ENCODE measurements around the gene ARF3.

ARF3 gene

DNA sequence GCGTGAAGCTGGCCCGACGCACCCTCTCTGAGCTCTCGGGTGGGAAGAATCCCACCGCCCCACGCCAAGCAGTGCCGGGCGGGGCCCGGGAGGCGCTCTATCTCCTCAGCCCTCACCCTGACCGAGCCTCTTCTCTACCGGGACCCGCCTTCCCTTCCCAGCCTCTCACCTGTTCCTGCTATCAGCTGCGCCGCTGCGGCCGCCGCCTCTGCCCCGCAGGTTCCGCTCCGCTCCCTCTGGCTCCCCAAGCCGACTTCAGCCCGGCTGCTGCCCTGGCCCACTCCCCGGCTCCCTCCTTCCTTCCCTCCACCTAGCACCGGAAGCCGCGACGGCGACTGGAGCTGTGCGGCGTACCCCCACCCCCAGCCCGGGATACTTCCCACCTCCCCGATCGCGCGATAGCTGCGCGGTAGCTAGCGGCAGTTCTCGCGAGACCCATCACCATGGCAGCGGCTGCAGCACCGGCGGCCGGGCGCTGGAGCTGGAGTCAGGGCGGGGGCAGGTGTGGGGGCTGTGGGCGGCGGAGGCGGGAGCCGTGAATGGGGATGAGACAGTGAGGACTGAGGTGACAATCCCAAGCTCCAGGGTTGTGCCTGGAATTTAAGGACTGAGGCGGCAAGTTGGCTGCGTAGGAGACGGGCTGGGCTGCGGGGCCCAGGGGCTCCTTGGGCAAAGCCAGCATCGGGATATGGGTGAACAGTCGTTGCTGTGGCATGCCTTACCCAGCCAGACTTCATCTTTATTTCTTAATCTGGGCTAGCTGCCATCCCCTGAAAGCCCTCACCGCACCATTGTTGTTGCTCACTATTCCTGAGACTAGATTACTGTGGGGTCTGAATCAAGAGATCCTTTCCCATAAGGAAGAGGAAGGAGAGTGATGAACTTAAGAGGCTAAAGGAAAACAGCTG is at the start of gene ARF3:
Gene ARF3 (minus strand): TSS at position 347 of the 908 bp plus-strand sequence. CDS start 16,392 bp downstream, outside the sequence.
- peak; percentile 86 for DNase-seq

DNA sequence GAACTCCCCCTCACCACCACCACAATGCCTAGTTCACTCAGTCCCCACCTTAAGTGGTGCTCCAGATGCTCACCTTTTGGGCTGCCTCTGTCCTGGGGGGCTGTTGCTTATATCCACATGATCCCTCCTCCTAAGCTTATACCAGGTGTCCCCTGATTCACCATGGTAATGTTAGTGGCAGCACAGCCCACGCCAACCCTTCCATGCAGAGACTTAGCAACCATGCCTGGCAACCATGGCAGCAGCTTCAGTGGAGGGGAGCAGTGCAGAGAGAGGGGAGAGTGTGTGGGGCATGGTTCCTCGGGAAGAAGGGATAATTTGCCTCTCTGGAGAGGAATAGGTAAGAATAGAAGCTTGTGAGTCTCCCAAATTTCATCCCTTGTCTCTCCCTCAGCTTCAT is 43.1 kb upstream of the ARF3 start:
- DNase-seq: no peak

DNA sequence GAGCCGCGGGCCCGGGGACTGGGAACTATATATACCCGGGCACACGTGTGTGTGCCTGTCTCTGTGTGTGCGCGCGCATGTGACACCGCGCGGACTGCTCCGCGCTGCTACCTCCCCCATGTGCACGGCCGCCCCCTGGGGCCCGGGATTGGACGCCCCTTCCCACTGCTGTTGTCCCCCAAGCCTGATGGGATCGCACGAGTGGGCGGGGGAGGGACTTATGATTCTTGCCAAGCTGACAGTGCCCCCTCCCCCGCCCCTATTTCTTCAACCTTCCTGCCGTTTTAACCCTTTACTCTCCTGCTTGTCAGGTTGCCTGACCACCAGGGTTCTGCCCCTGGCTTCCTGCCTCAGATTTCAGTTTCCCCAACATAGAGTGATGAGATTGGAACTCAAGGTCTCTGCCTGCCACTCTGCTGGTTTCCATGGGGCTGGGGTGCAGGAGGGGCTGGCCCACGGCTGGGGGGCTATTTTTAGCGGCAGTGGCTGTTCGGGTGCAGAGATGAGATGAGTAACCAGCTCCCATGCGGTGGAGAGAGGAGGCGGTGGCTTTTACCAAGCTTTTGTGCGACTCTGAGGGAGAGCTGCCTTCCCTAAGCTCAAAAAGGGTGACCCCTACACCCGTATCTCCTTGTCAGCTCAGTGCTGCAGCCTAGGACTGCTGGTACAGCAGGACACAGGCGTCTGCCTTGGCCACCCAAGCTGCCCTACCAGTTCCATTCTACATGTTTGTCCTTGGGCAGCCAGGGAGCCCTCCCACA is 42.3 kb upstream of the ARF3 start, which contains the start of gene DDN:
Gene DDN (minus strand): TSS at position 5 of the 761 bp plus-strand sequence. CDS start 88 bp downstream, outside the sequence.
- peak; percentile 18 for DNase-seq

DNA sequence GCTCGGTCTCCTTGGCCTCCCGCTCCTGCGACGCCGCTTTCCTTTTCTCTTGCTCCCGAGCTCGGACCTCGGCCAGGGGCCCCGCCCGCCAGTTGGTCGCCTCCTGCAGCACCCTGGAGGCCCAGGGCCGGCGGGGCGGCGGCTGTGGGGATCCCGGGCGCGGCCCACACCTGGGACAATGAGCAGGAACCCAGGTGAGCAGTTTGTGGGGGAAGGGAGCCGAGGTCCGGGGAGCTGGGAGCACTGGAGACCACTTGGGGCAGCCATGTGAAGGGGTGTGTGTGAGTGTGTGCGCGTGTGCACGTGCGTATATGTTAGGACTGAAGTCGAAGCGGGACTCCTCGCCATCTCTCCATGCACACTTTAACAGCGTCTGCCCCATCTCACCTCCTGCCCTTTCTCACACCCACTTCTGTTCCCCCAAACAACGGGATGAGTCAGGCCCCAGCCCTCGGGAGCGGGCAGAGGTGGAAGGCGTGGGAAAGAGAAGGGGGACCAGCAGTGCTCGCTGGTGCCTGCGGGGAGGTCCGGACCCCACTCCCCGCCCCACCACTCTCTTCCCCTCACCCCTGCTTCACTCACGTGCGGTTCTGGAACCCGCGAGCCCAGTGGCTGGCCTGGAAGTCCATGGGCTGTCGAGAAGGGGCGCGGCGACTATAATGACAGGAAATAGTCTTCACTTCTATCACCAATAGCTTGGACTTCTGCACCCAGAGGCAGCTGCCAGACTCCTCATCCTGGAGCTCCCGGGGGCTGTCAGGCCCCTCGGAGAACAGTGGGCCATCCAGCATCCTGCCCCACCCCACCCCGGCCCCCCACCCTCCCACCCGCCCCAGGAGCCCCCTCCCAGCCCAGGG is 41.4 kb upstream of the ARF3 start:
- DNase-seq: no peak

DNA sequence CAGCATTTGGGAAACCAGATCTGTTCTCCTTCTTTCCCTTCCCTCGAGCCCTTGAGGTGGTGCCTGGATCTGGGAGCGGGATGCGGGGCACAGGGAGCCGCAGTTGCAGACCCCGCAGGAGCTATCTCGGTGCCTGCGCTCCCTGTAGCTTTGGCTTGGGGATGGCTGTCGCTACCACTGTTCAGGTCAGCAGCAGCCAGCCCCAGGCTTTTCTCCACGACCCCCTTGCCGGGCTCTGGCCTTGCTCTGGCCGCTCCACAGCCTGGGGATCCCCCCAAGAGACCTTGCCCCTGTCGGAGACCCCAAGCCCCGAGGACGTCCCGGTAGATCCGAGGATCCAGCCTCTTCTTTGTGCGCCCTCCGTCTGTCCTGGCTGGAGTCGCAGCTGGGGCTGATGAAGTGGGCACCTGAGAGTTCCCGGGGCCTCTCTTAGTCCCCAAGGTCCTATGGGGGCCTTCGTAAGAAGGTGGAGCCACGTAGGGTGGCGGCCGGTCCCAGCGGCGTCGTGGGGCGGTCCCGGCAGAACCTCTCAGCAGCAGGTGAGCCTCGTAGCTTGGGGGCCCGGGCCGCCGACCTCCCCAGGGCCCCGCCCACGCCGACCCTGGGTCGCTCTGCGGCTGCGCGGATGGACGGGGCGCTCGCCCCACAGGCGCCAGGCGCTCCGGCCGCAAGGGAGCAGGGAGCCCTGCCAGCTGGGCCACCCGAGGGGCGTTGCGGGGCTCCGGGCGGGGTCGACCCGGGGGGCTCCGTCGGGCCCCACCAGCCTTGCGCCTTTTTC is 40.6 kb upstream of the ARF3 start:
- DNase-seq: no peak

DNA sequence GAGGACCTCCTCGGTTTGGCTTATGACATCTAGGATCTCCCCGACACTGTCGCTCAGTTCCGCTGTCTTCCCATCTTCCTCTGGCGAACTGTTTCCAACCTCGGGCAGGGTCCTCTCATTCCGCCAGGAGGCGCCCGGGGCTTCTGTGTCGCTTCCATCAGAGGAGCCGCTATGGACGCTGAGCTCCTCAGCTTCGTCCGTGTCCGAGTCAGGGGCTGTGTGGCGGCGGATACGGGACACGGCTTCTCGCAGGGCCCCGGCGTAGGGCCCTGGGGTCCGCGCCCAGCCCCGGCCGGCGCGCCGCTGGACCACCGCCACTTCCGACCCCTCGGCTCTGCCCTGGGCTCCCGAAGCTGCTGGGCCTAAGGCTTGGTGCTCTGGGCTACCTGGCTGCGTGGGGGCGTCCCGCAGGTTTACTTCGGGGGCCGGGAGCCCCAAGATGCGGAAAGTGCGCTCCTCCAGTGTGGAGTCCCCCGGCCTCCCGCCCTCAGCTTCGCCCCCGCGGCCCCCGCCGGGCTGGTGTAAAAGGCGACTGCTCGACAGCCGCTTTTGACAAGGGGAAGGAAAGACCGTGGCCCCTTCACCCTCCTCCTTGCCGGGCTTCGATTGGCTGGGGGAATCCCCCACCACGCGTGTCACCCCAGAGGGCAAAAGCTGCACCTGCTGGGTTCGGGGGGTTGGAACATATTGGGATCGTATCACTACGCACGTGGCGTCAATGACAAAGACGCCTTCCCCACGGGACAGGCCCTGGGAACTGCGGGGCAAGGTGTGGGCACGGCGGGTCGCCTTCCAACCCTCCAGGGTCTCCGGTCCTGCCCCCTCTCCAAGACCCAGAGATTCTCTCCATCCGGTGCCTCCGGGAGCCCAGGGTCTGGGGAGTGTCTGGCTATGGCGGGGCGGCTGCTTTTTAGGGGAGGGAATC is 39.8 kb upstream of the ARF3 start:
- peak; percentile 56 for DNase-seq

DNA sequence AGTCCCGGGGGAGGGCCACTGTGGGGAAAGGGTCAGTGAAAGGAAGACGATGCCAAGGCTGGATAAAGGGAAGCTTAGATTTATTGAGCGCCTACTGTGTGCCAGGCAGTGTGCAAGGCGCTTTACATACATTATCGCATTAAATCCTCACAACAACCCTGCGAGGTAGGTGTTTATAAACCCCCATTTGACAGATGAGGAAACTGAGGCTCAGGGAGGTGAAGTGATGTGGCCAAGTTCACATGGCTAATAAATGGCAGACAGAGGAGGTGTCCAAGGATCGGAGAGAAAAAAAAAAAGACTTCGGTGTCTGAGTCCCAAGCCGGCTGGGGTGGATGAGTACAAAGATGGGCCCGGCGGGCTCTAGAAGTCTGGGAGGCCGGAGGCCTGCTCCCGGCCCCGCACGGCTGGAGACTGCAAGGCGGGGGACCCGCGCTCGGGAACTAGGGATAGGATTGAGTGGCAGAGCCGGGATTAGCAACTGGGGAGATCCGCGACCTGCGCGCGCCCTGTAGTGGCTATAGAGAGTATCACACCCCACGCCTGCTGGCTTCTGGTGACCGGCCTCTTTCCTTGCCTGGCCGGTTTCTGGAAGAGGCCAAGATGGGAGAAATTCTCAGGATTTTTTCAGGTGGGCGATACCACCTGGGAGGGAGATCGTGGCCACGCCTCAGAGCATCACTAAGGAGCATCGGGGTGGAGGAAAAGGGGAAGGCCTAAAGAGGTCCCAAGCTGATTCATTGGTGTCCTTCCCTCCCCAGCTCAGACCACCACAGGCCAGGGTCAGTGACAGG is 38.0 kb upstream of the ARF3 start:
- peak; percentile 65 for DNase-seq

DNA sequence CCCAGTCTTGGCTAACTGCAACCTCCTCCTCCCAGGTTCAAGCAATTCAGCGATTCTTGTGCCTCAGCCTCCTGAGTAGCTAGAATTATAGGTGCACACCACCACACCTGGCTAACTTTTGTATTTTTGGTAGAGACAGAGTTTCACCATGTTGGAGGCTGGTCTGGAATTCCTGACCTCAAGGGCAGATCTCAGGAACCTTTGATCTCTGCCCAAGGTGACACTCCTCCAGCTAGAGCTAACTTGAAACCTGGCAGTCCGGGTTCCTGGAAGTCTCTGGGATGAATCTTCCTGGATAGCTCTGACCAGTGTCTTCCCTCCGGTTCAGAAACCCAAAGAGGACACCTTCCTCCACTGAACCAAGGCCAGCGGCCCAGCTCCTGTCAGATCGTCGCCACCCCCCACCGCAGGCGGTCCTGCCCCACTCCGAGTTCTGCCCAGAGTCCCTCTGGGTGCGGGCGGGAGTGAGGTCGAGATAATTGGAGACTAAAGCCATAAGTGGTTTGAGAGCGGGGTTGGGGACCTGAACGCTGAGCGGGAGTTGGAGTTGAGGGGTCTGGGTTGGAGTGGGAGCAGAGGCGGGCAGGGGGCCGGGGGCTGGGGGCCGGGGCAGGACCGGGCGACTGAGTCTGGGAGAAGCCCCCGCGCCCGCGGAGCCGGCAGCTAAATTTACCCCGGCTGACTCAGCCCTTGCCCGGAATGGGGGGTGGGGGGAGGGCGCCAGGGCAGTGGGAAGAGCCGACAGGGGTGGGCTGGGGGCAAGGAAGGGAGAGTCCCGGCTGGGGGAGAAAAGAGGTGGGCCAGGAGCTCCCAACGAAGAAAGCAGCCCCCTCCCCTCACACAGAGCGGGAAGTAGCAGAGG is 37.2 kb upstream of the ARF3 start:
- DNase-seq: no peak

DNA sequence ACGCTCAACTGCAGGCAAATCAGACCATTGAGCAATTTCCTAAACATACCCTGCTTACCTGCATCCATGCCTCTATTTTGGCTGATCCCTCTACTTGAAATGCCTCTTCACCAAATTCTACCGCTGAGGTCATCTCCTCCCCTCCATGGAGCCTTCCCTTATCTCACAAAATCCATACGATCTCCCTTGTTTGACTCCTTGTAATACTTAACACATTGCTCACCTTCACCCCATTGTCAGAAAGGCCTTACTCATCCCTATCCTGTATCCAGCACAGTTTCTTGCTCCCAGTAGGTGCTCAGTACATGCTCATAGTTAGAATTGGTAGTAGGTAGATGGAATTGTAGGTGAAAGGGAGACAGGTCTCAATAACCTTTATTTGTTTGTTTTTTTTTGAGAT is 36.5 kb upstream of the ARF3 start:
- no peak for DNase-seq

DNA sequence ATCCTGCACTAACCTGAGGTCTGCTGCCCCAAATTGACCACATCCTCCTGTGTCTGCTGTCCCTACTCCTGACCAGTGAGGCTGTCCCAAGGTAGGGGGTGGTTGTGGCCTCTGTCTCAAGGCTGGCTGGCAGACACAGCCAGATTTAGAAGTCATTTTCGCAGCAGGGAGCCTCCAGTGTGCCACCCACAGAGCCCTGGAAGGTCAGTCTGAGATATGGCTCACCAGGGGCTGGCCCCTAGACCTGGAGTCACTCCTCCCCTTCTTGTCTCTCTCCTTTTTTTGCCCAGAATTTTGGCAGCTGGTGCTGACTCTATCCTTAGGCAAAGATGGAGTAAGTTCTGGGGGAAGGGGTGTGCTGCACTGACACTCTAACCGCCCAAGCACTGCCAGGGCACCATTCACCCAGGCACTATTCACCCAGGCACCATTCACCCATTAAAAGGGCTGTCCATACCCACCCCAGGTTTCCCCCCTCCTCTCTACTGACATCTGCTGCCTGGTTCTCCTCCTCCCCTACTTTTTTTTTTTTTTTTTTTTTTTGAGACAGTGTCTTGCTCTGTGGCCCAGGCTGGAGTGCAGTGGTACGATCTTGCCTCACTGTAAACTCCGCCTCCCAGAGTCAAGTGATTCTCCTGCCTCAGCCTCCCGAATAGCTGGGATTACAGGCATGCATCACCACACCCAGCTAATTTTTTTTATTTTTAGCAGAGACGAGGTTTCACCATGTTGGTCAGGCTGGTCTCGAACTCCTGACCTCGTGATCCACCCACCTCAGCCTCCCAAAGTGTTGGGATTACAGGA is 34.2 kb upstream of the ARF3 start:
- DNase-seq: no peak

DNA sequence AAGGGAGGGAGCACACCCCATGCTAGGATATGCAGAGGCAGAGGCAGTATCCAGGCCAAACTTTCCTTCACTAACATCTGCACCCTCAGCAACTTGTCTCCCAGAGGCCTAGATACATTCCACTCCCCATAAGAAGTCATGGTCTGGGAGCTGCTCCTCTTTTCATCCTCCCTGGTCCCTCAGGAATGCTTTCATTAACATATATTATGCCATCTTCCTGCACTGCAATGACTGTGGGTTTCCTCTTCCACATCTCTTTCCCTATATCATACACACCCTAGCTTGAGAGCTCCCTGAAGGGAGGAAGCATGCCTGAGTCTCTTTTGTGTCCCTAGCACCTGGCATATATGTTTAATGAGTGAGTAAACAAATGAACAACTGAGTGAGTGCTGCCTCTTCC is 33.3 kb upstream of the ARF3 start:
- DNase-seq: no peak

DNA sequence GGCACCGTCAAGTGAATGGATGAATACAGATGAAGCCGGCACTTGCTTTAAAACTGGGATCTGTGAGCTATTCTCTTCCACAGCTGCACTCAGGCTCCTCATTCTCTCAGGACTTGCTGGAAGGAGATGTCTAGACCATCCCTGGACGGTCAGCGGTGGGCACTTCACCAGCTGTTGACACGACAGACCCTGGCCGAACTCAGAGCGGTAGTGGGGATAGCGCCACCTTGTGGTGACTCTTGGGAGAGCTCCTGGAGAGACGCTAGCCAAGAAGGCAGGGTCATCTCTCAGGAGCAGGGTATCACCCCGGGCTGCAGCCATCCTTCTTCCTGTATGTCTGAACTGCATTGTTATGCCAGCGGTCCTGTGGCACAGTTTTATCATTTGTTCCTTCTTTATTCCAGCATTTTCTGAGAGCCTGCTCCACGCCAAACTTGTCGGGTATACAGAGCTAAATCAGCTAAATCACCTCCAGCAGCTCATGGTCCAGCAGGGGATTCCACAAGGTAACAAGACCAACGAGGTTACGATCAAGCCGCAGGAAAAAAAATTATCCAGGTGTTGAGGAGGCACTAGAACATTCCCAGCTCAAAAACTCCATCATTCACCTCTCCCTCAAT is 30.9 kb upstream of the ARF3 start:
- DNase-seq: peak; percentile 23

DNA sequence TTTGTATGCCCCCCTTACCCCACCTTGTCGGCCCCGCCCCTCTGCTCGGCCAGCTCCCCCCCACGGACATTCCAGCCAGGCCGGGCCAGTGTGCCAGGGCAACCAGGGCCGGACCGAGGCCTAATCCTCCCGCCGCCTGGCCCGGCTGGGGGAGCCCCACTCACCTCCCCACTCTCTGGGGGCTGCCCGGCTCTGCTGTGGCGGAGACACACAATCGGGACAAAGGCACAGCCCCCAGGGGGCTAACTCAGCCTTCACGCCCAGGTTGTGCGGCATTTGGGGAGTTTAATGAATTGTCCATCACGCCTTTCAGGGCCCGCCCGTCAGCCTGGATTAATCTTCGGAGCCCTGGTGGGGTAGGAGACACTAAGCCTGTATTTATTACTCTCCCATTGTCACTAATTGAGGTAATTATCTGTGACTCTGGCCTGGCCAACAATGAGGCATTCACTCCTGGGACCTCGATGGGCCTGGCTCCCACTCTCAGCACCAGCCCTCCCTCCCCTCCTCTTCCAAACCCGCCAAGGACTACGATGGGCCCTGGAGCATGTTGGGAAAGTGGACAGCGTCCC is 29.5 kb upstream of the ARF3 start:
- DNase-seq: no peak

DNA sequence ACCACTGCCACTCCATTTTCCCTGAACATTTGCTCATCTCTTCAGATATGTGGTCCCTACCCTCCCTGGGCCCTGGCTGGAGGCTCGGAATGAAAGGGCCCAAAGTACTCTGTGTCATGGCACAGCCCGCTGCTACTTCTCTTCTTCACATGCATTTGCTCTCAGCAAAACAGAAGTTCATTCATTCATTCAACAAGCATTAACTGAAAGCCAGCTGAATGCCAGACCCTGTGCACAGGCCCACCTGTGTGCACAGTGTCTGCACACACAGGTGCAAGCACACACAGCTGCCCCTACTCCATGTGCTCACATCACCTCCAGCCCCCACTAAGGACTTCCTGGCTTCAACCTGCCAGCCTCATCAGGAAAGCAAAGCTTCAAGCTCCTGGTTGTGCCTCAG is 28.6 kb upstream of the ARF3 start:
- no peak for DNase-seq

DNA sequence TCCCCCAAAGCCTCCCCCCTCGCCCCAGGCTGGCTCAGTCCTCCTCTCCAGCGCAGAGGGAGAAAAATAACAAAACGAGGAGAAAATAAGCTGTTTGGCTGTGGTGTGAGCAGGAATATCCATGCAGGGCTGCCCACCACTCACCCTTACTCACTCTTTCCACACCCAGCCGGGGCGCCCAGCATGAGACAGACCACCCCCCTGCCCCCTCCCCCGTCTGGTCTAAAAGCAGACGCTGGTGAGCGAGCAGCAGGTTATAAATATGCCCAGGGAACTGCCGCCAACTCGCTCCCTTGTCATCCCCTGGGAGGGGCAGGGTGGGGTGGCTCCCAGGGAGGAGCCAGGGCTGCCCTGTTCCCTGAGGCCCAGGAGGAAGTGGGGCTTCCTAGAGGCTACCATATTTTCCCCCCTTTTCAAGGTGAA is 28.2 kb upstream of the ARF3 start:
- DNase-seq: no peak

DNA sequence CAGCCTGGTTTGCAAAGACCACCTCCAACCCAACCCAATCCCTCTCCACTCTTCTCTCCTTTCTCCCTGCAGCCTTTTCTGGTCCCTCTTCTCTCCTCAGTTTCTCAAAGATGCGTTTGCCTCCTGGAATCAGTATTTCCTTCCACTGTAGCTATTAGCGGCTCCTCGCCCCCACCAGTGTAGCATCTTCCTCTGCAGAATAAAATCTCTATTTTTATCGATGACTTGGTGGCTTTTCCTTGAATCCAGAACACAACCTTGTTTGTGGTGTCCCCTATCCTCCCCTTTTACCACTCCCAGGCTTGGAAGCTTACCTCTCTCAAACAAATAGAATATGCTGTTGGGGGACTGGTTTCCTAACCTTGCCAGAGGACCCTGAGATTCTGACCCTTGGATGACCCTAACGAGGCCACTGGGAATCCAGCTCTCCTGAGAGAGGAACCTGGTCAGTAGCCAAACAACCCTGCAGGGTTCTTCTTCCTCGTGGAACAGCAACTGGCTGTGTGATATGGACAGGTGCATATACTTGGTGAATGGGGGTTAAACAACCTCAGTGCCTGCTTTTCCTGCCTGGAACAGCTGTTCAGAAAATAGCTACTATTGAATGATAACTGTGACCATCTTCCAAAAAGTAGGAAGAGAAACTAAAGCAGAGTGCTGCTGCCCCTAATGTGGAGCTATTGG is 25.3 kb upstream of the ARF3 start:
- no peak for DNase-seq

DNA sequence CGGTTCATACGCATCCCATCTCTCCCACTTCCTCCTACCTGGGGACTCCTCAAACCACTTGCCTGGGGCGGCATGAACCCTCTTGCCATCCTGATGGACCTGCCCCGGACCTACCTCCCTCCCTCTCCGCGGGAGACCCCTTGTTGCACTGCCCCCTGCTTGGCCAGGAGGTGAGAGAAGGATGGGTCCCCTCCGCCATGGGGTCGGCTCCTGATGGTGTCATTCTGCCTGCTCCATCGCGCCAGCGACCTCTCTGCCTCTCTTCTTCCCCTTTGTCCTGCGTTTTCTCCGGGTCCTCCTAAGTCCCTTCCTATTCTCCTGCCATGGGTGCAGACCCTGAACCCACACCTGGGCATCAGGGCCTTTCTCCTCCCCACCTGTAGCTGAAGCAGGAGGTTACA is 24.5 kb upstream of the ARF3 start:
- no peak for DNase-seq

All from NCI-H1105 treated with DMSO at 0.1 percent for 48 hours (cell line).